ENCODE measurements around the gene SFXN1. TPM values are rescaled to one million over a fixed set of nuclear protein-coding genes. Genes with fewer than 3 reads are reported as not detected.

The SFXN1 gene
- total and polyA plus RNA-seq, 12 donors: 14.3 to 39.6 (median 32.5) TPM

- intact Hi-C loops (cut with DNase I): no loop called here
- Histone ChIP-seq H3K36me3 (peaks cover 0 to 99% (median 51%) of the 10 kb centered on the region in 9 donors), H3K4me1 (peaks cover 0 to 6% (median 0%) of the 10 kb centered on the region in 9 donors), H3K27me3 (no peaks in the 10 kb centered on the region), H3K4me3 (no peak overlapping the region), H3K27ac (no peak overlapping the region), H3K9me3 (peaks cover 0 to 9% (median 0%) of the 10 kb centered on the region in 11 donors)
- ATAC-seq (no peak), DNase-seq (no peak)
- no peak for TF ChIP-seq CTCF (IDR thresholded peaks at IDR 0.05)
Observed at GRCh38 chr5:175523292-175523691, 44.9 kb downstream of the SFXN1 start.

GRCh38 chr5:175524211-175524610 lies 45.9 kb downstream of the SFXN1 start:
- Histone ChIP-seq H3K27ac (no peak overlapping the region), H3K27me3 (no peaks in the 10 kb centered on the region), H3K36me3 (peaks cover 0 to 99% (median 43%) of the 10 kb centered on the region in 9 donors), H3K9me3 (no peaks in the 10 kb centered on the region), H3K4me3 (no peak overlapping the region), H3K4me1 (peaks cover 0 to 6% (median 0%) of the 10 kb centered on the region in 9 donors)
- DNase-seq (no peak), ATAC-seq (no peak)
- intact Hi-C loops (cut with DNase I): no loop called here
- TF ChIP-seq CTCF (IDR thresholded peaks at IDR 0.05): no peak
- 91 to 93% methylated on average over 1 of the region's 1 CpG for WGBS, 2 donors

GRCh38 chr5:175526691-175527090 lies 48.3 kb downstream of the SFXN1 start:
- Histone ChIP-seq H3K4me1 (no peaks in the 10 kb centered on the region), H3K27ac (no peak overlapping the region), H3K4me3 (no peak overlapping the region), H3K27me3 (no peaks in the 10 kb centered on the region), H3K36me3 (peaks cover 0 to 90% (median 40%) of the 10 kb centered on the region in 9 donors), H3K9me3 (no peaks in the 10 kb centered on the region)
- TF ChIP-seq CTCF (IDR thresholded peaks at IDR 0.05): no peak
- intact Hi-C loops (cut with DNase I): no loop called here
- DNase-seq (no peak), ATAC-seq (no peak)
- WGBS, 2 donors: 96% methylated on average over 6 of the region's 6 CpGs

GRCh38 chr5:175531361-175531760 lies 53.0 kb downstream of the SFXN1 start:
- H3K4me1 ChIP-seq: peaks cover 0 to 17% (median 0%) of the 10 kb centered on the region in 9 donors
- H3K27ac ChIP-seq: no peak overlapping the region
- TF ChIP-seq CTCF (IDR thresholded peaks at IDR 0.05): no peak
- WGBS, 2 donors: 58 to 63% methylated on average over 2 of the region's 2 CpGs
- H3K4me3 ChIP-seq: no peak overlapping the region
- H3K9me3 ChIP-seq: no peaks in the 10 kb centered on the region
- intact Hi-C loops (cut with DNase I): loop anchor here in 2 of 10 donors (5.0 kb wide), 1 partner anchor 186 kb away; no protein-coding TSS in a partner anchor
- no peaks in the 10 kb centered on the region for H3K27me3 ChIP-seq
- DNase-seq: no peak
- no peak for ATAC-seq
- H3K36me3 ChIP-seq: peaks cover 0 to 46% (median 13%) of the 10 kb centered on the region in 9 donors
